Endothelial cell of umbilical vein (primary cell): Measurements from ENCODE around the gene HFE. TPM values are rescaled to one million over a fixed set of nuclear protein-coding genes. Genes with fewer than 3 reads are reported as not detected.
"Not testable (repeated sequence)": the region's sequence is repeated elsewhere in the genome, so short reads cannot be mapped to it uniquely, and the experiment has no call there.

Source experiments
- BruUV-seq: library from RNA; stranded (reverse); fragments of 400-500 nt; replicated peaks from 2 replicates; lab custom pipeline; 2021; lab: Mats Ljungman, UMichigan
- CTCF ChIA-PET: fragments of 300-600, 350-600 bp; sonication (Branson Sonifier 250); formaldehyde crosslinking; loops from one replicate; lab custom pipeline; 2021; ENCODE audit warnings: antibody characterized with exemption, inconsistent platforms; lab: Charles Lee
- POLR2A ChIA-PET: fragments of 300-600, 350-600 bp; sonication (Branson Sonifier 250); formaldehyde crosslinking; loops from one replicate; lab custom pipeline; 2021; ENCODE audit warnings: antibody characterized with exemption, inconsistent platforms; lab: Charles Lee
- DNase-seq: peaks from one replicate; pipeline ENCODE4 v3.0.0-alpha.2; 2011; ENCODE audit warnings: low read depth, low spot score
- FAIRE-seq: peaks from 2 replicates; lab custom pipeline; 2011; peaks lifted over from hg19 to GRCh38; lab: Jason Lieb, UNC
- H2AFZ ChIP-seq: 2 replicates; pipeline ENCODE4 v1.6.0; 2012; ENCODE audit warnings: low read depth, low read length, control low read depth, inconsistent platforms
- H3K27ac ChIP-seq: 2 replicates; pipeline ENCODE4 v1.5.1; 2011; ENCODE audit warnings: low read depth, mild to moderate bottlenecking, control low read depth, low read length, moderate library complexity; ENCODE audit not compliant: insufficient read depth
- H3K27me3 ChIP-seq, 2 experiments: 2 replicates each; pipeline versions ENCODE4 v1.6.0 to v1.6.1; 2011; ENCODE audit warnings: low read length in 2 of 2, mixed read lengths in 1 of 2; ENCODE audit not compliant: control insufficient read depth in 2 of 2, insufficient read depth in 2 of 2
- H3K36me3 ChIP-seq, 2 experiments: 2 replicates in 1 of 2; 3 replicates in 1 of 2; pipeline ENCODE4 v1.5.1; 2011; ENCODE audit warnings: low read length in 2 of 2, mild to moderate bottlenecking in 1 of 2, moderate library complexity in 1 of 2; ENCODE audit not compliant: control insufficient read depth in 2 of 2, insufficient read depth in 2 of 2; ENCODE audit errors: extremely low read depth in 1 of 2
- H3K4me1 ChIP-seq: 3 replicates; pipeline ENCODE4 v1.5.1; 2011; ENCODE audit warnings: mild to moderate bottlenecking, low read length; ENCODE audit not compliant: control insufficient read depth, insufficient read depth; ENCODE audit errors: extremely low read depth
- H3K4me2 ChIP-seq: 2 replicates; pipeline ENCODE4 v1.6.1; 2011; ENCODE audit warnings: low read length, control low read depth, mixed read lengths; ENCODE audit not compliant: insufficient read depth
- H3K4me3 ChIP-seq, 3 experiments: fragments of 200-600 bp in 1 of 3; sonication (generic), shearing (Covaris generic) in 1 of 3; replicated peaks in 1 of 3; 2 replicates each; pipeline ENCODE4 v1.5.1; 2011 to 2016; ENCODE audit warnings: control low read depth in 3 of 3, low read length in 3 of 3, mild to moderate bottlenecking in 2 of 3, inconsistent platforms in 1 of 3, low read depth in 1 of 3, moderate library complexity in 1 of 3; ENCODE audit not compliant: insufficient read depth in 1 of 3
- H3K79me2 ChIP-seq: 2 replicates; pipeline ENCODE4 v1.6.0; 2012; ENCODE audit warnings: low read length, inconsistent platforms; ENCODE audit not compliant: control insufficient read depth, insufficient read depth
- H3K9ac ChIP-seq: replicated peaks from 2 replicates; pipeline ENCODE3; 2011; ENCODE audit warnings: low read length, control low read depth; ENCODE audit not compliant: insufficient read depth; ENCODE audit errors: extremely low read depth
- H3K9me1 ChIP-seq: replicated peaks from 3 replicates; pipeline ENCODE4 v1.6.0; 2011; ENCODE audit warnings: mild to moderate bottlenecking, low read length; ENCODE audit not compliant: control insufficient read depth, insufficient read depth; ENCODE audit errors: extremely low read depth
- H3K9me3 ChIP-seq: replicated peaks from 2 replicates; pipeline ENCODE4 v1.5.1; 2012; ENCODE audit warnings: low read length, inconsistent platforms; ENCODE audit not compliant: control insufficient read depth, insufficient read depth
- H4K20me1 ChIP-seq: replicated peaks from 2 replicates; pipeline ENCODE3; 2011; ENCODE audit warnings: mild to moderate bottlenecking, low read length; ENCODE audit not compliant: control insufficient read depth, insufficient read depth; ENCODE audit errors: extremely low read depth
- CTCF ChIP-seq, 2 donors: IDR thresholded peaks; 1 replicate in 1 of 2; 2 replicates in 1 of 2; pipeline ENCODE4 v1.5.1; 2011; ENCODE audit warnings: low read length in 2 of 2, mild to moderate bottlenecking in 2 of 2, moderate library complexity in 2 of 2, control low read depth in 1 of 2, inconsistent platforms in 1 of 2, low read depth in 1 of 2; ENCODE audit not compliant: insufficient read depth in 1 of 2; ENCODE audit errors: extremely low read depth in 1 of 2
- EZH2 ChIP-seq: IDR thresholded peaks from 2 replicates; pipeline ENCODE4 v1.6.1; 2012; ENCODE audit warnings: borderline replicate concordance, low read depth, mild to moderate bottlenecking, moderate library complexity, low read length, inconsistent platforms; ENCODE audit not compliant: severe bottlenecking
- FOS ChIP-seq: IDR thresholded peaks from 2 replicates; pipeline ENCODE4 v1.6.1; 2011; ENCODE audit warnings: mild to moderate bottlenecking, low read length, moderate library complexity, borderline replicate concordance; ENCODE audit not compliant: insufficient read depth
- GATA2 ChIP-seq: IDR thresholded peaks from 2 replicates; pipeline ENCODE4 v1.7.0; 2011; ENCODE audit warnings: low read depth, mild to moderate bottlenecking, moderate library complexity, mixed read lengths, low read length; ENCODE audit not compliant: insufficient read length, insufficient read depth
- JUN ChIP-seq: IDR thresholded peaks from 2 replicates; pipeline ENCODE4 v1.6.1; 2011; ENCODE audit warnings: borderline replicate concordance, low read depth; ENCODE audit not compliant: insufficient read length, insufficient read depth
- MYC ChIP-seq: IDR thresholded peaks from one replicate; pipeline ENCODE4 v1.6.1; 2011; ENCODE audit warnings: mild to moderate bottlenecking, low read depth, low read length
- POLR2A ChIP-seq: IDR thresholded peaks from 2 replicates; pipeline ENCODE4 v1.6.1; 2012; ENCODE audit warnings: low read depth, mild to moderate bottlenecking, control low read depth, low read length
- POLR2AphosphoS5 ChIP-seq: IDR thresholded peaks from 2 replicates; pipeline ENCODE4 v1.6.1; 2012; ENCODE audit warnings: low read depth, mild to moderate bottlenecking, control low read depth, low read length, moderate library complexity; ENCODE audit not compliant: insufficient read depth
- dilution Hi-C: fragments of 300-500 bp; cut with MboI; formaldehyde crosslinking; loops from one replicate; pipeline ENCODE4 v1.15.0; 2019; ENCODE audit warnings: low sequenced_read_pairs; ENCODE audit not compliant: extremely low pct_ligation_motif_present
- intact Hi-C: fragments of 100-400 bp; cut with micrococcal nuclease; formaldehyde crosslinking; loops from one replicate; pipeline ENCODE4 v1.10.0; 2022
- polyA plus RNA-seq, 4 experiments: library from polyadenylated mRNA; depleted of rRNA in 3 of 4; stranded (reverse) in 3 of 4; unstranded in 1 of 4; fragments of >200 nt; gene quantifications; 2 replicates each; pipeline versions ENCODE4 v1.2.1 to v1.2.3, GENCODE V29; 2011 to 2012; ENCODE audit warnings: missing spikeins in 1 of 4
- total RNA-seq: library from RNA; stranded (reverse); gene quantifications from 2 replicates; pipeline ENCODE4 v1.2.3, GENCODE V29; 2021
- TF ChIP-seq, protein P1 (sequence below): IDR thresholded peaks from 2 replicates; pipeline ENCODE4 v1.6.1; 2011; ENCODE audit not compliant: insufficient read depth, insufficient read length

HFE gene
- total and polyA plus RNA-seq, 2 donors (not counting 3 experiments of a cell fraction or from before 2014, with no cell fraction given): 6.3 to 8.1 TPM

GRCh38 chr6:26057899-26058298, 29.3 kb upstream of the HFE start:
- POLR2A ChIA-PET: no interaction called here
- TF ChIP-seq EZH2 (no peak), GATA2 (no peak), MYC (no peak), CTCF (IDR thresholded peaks at IDR 0.05; ENCODE audit: extremely low read depth in 1 of 2, insufficient read depth in 1 of 2, low read depth in 1 of 2, low read length in 2 of 2) (no peak), POLR2AphosphoS5 (no peak), JUN (no peak), POLR2A (no peak), FOS (no peak)
- TF ChIP-seq, protein P1, sequence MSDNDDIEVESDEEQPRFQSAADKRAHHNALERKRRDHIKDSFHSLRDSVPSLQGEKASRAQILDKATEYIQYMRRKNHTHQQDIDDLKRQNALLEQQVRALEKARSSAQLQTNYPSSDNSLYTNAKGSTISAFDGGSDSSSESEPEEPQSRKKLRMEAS: no peak
- dilution Hi-C loops (no loop called here), intact Hi-C loops (loop anchor here (2.0 kb wide), 1 partner anchor 45 kb away; a partner anchor contains a TSS)
- Histone ChIP-seq H3K79me2 (no peaks in the 10 kb centered on the region), H3K9me3 (no peaks in the 10 kb centered on the region), H3K9ac (no peak overlapping the region), H3K4me3 (no peak overlapping the region), H3K4me2 (no peak overlapping the region), H3K36me3 (no peaks in the 10 kb centered on the region), H3K27ac (no peak overlapping the region), H3K9me1 (no peaks in the 10 kb centered on the region), H2AFZ (no peak overlapping the region), H4K20me1 (no peaks in the 10 kb centered on the region), H3K4me1 (peaks cover 13% of the 10 kb centered on the region), H3K27me3 (peaks cover 2 to 8% of the 10 kb centered on the region in 2 experiments)
- CTCF ChIA-PET: interaction anchor here (2.5 kb wide), 1 partner anchor 12 kb away, joined by 8 read pairs; a partner anchor contains a TSS
- DNase-seq: no peak
- FAIRE-seq: no peak
- no TSS peak for BruUV-seq

DNA sequence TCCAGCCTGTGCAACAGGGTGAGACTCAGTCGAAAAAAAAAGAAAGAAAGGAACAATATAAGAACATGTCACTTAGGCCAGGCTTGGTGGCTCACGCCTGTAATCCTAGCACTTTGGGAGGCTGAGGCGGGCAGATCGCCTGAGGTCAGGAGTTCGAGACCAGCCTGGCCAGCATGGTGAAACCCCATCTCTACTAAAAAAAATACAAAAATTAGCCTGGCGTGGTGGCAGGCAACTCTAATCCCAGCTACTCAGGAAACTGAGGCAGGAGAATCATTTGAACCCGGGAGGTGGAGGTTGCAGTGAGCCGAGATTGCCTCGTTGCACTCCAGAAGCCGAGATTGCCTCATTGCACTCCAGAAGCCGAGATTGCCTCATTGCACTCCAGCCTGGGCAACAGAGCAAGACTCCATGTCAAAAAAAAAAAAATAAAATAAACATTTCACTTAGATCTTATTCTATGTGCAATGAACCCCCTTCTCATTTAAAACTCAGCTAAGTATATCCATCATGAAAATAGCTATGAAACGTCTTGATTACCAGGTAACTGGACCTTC, 28.7 kb upstream of the HFE start:
- H4K20me1 ChIP-seq, CTCF ChIA-PET, intact Hi-C loops, BruUV-seq, H3K9ac ChIP-seq, POLR2A ChIA-PET, H3K4me3 ChIP-seq, dilution Hi-C loops, H3K9me3 ChIP-seq, H3K36me3 ChIP-seq, H3K27ac ChIP-seq, H3K9me1 ChIP-seq, H2AFZ ChIP-seq, H3K4me2 ChIP-seq, DNase-seq, H3K79me2 ChIP-seq, FAIRE-seq: not testable (repeated sequence)
- peaks cover 7 to 13% of the 10 kb centered on the region in 2 experiments for H3K27me3 ChIP-seq
- peaks cover 13% of the 10 kb centered on the region for H3K4me1 ChIP-seq
